GM12878 (cell line): ENCODE measurements around the gene CD99. TPM values are rescaled to one million over a fixed set of nuclear protein-coding genes. Genes with fewer than 3 reads are reported as not detected.

Source experiments
- ATAC-seq: fragments of 200-7000 bp; cut with Tn5 transposase; 3 replicates; pipeline ENCODE4 v1.9.1; 2020; ENCODE audit warnings: mild to moderate bottlenecking, moderate library complexity
- BruUV-seq: library from RNA; stranded (reverse); fragments of 400-500 nt; replicated peaks from 2 replicates; lab custom pipeline; 2021; lab: Mats Ljungman, UMichigan
- CTCF ChIA-PET: fragments of 300-600 bp; sonication (Branson Sonifier 250); formaldehyde crosslinking; extraction: SDS; loops from one replicate; lab custom pipeline; 2021; ENCODE audit warnings: inconsistent platforms; lab: Yijun Ruan, JAX
- POLR2A ChIA-PET: fragments of 350-600 bp; formaldehyde crosslinking; extraction: SDS; loops from one replicate; lab custom pipeline; 2021; ENCODE audit warnings: inconsistent platforms; lab: Charles Lee
- RAD21 ChIA-PET: fragments of 300-600 bp; sonication (Branson Sonifier 250); formaldehyde crosslinking; loops from one replicate; lab custom pipeline; 2023; ENCODE audit warnings: antibody characterized with exemption; ENCODE audit not compliant: unreplicated experiment; lab: Charles Lee
- SMC1A ChIA-PET: fragments of 300-600 bp; sonication (Branson Sonifier 250); formaldehyde crosslinking; loops from one replicate; lab custom pipeline; 2023; ENCODE audit not compliant: unreplicated experiment, uncharacterized antibody; lab: Charles Lee
- DNase-seq: peaks from one replicate; pipeline ENCODE4 v3.0.0-alpha.2; 2011; ENCODE audit warnings: low read depth, low spot score
- FAIRE-seq: peaks from 3 replicates; lab custom pipeline; 2011; peaks lifted over from hg19 to GRCh38; lab: Jason Lieb, UNC
- H2AFZ ChIP-seq: 2 replicates; pipeline ENCODE4 v1.6.0; 2011; ENCODE audit warnings: low read depth, low read length, control low read depth; ENCODE audit not compliant: control insufficient read depth
- H3K27ac ChIP-seq: 2 replicates; pipeline ENCODE4 v1.5.1; 2011; ENCODE audit warnings: control low read depth; ENCODE audit not compliant: control insufficient read depth, insufficient read depth
- H3K27me3 ChIP-seq, 2 experiments: replicated peaks in 1 of 2; 2 replicates each; pipeline versions ENCODE4 v1.6.0 to v1.6.1; 2011; ENCODE audit warnings: low read length in 1 of 2; ENCODE audit not compliant: control insufficient read depth in 2 of 2, insufficient read depth in 2 of 2
- H3K36me3 ChIP-seq, 2 experiments: 2 replicates each; pipeline ENCODE4 v1.5.1; 2011; ENCODE audit warnings: low read length in 1 of 2; ENCODE audit not compliant: control insufficient read depth in 2 of 2, insufficient read depth in 2 of 2
- H3K4me1 ChIP-seq: 2 replicates; pipeline ENCODE4 v1.6.1; 2011; ENCODE audit warnings: mild to moderate bottlenecking, low read length, moderate library complexity, mixed read lengths; ENCODE audit not compliant: control insufficient read depth, insufficient read depth
- H3K4me2 ChIP-seq: 2 replicates; pipeline ENCODE4 v1.6.0; 2011; ENCODE audit warnings: control low read depth; ENCODE audit not compliant: control insufficient read depth, insufficient read depth
- H3K4me3 ChIP-seq: fragments of 200-600 bp; sonication (generic); 2 replicates; pipeline ENCODE4 v1.5.1; 2016
- H3K79me2 ChIP-seq: 2 replicates; pipeline ENCODE4 v1.6.0; 2011; ENCODE audit warnings: low read length; ENCODE audit not compliant: control insufficient read depth, insufficient read depth
- H3K9ac ChIP-seq: 2 replicates; pipeline ENCODE4 v1.8.0; 2011; ENCODE audit warnings: low read length, control low read depth, mixed read lengths; ENCODE audit not compliant: control insufficient read depth, insufficient read depth
- H3K9me3 ChIP-seq: replicated peaks from 3 replicates; pipeline ENCODE4 v1.5.1; 2011; ENCODE audit warnings: mild to moderate bottlenecking, low read length; ENCODE audit not compliant: control insufficient read depth, insufficient read depth
- H4K20me1 ChIP-seq: 2 replicates; pipeline ENCODE4 v1.6.0; 2011; ENCODE audit not compliant: control insufficient read depth, insufficient read depth
- ATF2 ChIP-seq: IDR thresholded peaks from 2 replicates; pipeline ENCODE4 v1.6.1; 2012; ENCODE audit warnings: low read length, inconsistent platforms
- ATF3 ChIP-seq: IDR thresholded peaks from 2 replicates; pipeline ENCODE4 v1.6.1; 2011; ENCODE audit warnings: low read depth, mild to moderate bottlenecking, low read length, moderate library complexity, borderline replicate concordance; ENCODE audit errors: extremely low read depth
- CBX3 ChIP-seq: fragments of 200-600 bp; sonication (generic); IDR thresholded peaks from 2 replicates; pipeline ENCODE4 v1.6.1; 2016; ENCODE audit warnings: low read depth, borderline replicate concordance
- CREM ChIP-seq: IDR thresholded peaks from 2 replicates; pipeline ENCODE4 v1.6.1; 2014; ENCODE audit warnings: antibody characterized with exemption, low read depth
- NFYA ChIP-seq: IDR thresholded peaks from 2 replicates; pipeline ENCODE4 v1.6.1; 2011; ENCODE audit warnings: low read depth, mild to moderate bottlenecking, low read length, improper control_type of control experiment, borderline replicate concordance
- RBBP5 ChIP-seq: fragments of 200-600 bp; sonication (generic); conservative IDR thresholded peaks from 2 replicates; pipeline ENCODE4 v1.6.1; 2016
- RFX5 ChIP-seq: IDR thresholded peaks from 2 replicates; pipeline ENCODE4 v1.6.1; 2011; ENCODE audit warnings: low read depth, low read length, improper control_type of control experiment
- SMARCA5 ChIP-seq: fragments of 450-650 bp; IDR thresholded peaks from 2 replicates; pipeline ENCODE4 v1.6.1; 2017; ENCODE audit warnings: mild to moderate bottlenecking
- SMC3 ChIP-seq: IDR thresholded peaks from 2 replicates; pipeline ENCODE4 v1.6.1; 2011; ENCODE audit warnings: low read length, improper control_type of control experiment, borderline replicate concordance
- TCF12 ChIP-seq: IDR thresholded peaks from 2 replicates; pipeline ENCODE4 v1.6.1; 2011; ENCODE audit warnings: low read depth, mild to moderate bottlenecking, low read length
- TCF3 ChIP-seq: IDR thresholded peaks from 2 replicates; pipeline ENCODE4 v1.6.1; 2012; ENCODE audit warnings: low read depth, mild to moderate bottlenecking, low read length, borderline replicate concordance; ENCODE audit not compliant: insufficient read depth
- YY1 ChIP-seq: IDR thresholded peaks from 2 replicates; pipeline ENCODE4 v1.6.1; 2011; ENCODE audit warnings: low read depth, mild to moderate bottlenecking, low read length
- ZBTB4 ChIP-seq: fragments of 450-650 bp; formaldehyde crosslinking; IDR thresholded peaks from 2 replicates; pipeline ENCODE4 v1.4.0; 2022; ENCODE audit warnings: mild to moderate bottlenecking, moderate library complexity
- WGBS: methylation state at CpG from one replicate; pipeline ENCODE4 v1.1.6; 2016; ENCODE audit warnings: low lambda C conversion rate; ENCODE audit not compliant: insufficient replicate concordance, insufficient coverage; ENCODE audit errors: missing lambda C conversion rate; 5-methylcytosine and 5-hydroxymethylcytosine counted together
- in situ Hi-C: fragments of 300-500 bp; cut with MboI; formaldehyde crosslinking; loops from 9 replicates; pipeline ENCODE4 v1.14.3; 2018; ENCODE audit warnings: mixed read lengths
- intact Hi-C: fragments of 100-400 bp; cut with micrococcal nuclease; formaldehyde crosslinking; loops from one replicate; pipeline ENCODE4 v1.14.2; 2022; ENCODE audit not compliant: unreplicated experiment
- polyA plus RNA-seq, 11 experiments: library from polyadenylated mRNA; depleted of rRNA in 4 of 11; unstranded in 6 of 11; stranded (reverse) in 5 of 11; fragments of >200 nt; fragmentation: Nextera tagmentation in 4 of 11; fragmentation: Illumina TruSeq in 1 of 11; extraction: Ambion mirVana in 4 of 11; extraction: Trizol in 1 of 11; gene quantifications; 1 replicate in 1 of 11; 2 replicates in 10 of 11; pipeline versions ENCODE4 v1.2.1 to v1.2.3, GENCODE V29; 2011 to 2016; ENCODE audit warnings: inconsistent platforms in 2 of 11, missing spikeins in 2 of 11, low read depth in 1 of 11
- total RNA-seq, 4 experiments: library from RNA; depleted of rRNA in 3 of 4; stranded (reverse); fragments of >200 nt in 3 of 4; fragmentation: Illumina TruSeq in 1 of 4; extraction: Trizol in 1 of 4; gene quantifications; 2 replicates each; pipeline versions ENCODE4 v1.2.1 to v1.2.3, GENCODE V29; 2013 to 2021
- TF ChIP-seq, protein P1 (sequence below): fragments of 450-650 bp; IDR thresholded peaks from 2 replicates; pipeline ENCODE4 v1.6.1; 2016; ENCODE audit warnings: mild to moderate bottlenecking

CD99 gene
- total and polyA plus RNA-seq, 10 of the 15 experiments (the other 5 are each of a cell fraction or from before 2014, with no cell fraction given): 24.8 to 242 (median 158) TPM

DNA sequence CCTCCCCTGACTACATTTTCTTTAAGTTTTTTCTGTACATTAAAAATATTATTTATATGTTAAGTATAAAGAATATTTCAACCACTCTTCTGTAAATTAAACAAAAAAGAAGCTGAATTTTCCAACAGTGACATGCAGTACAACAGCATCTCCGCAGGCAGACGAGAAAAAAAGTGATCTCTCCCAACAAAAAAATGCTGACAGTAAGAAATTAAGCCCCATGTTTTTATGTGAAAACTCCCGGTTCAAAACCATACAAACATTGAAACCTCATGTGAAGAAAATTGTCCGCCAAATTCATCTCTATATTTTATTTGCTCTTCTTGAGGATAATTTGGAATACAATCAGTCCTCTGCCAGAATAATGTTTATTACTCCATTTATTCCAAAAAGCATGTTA, 20.1 kb upstream of the CD99 start:
- Histone ChIP-seq H3K27ac (no peak overlapping the region), H3K27me3 (no peaks in the 10 kb centered on the region), H3K4me2 (no peak overlapping the region), H2AFZ (no peak overlapping the region), H4K20me1 (no peaks in the 10 kb centered on the region), H3K4me1 (no peaks in the 10 kb centered on the region), H3K4me3 (no peak overlapping the region), H3K36me3 (no peaks in the 10 kb centered on the region), H3K9me3 (no peaks in the 10 kb centered on the region), H3K9ac (no peak overlapping the region), H3K79me2 (no peaks in the 10 kb centered on the region)
- no TSS peak for BruUV-seq
- DNase-seq: no peak
- ChIA-PET POLR2A (no interaction called here), CTCF (no interaction called here), RAD21 (no interaction called here), SMC1A (no interaction called here)
- TF ChIP-seq NFYA (no peak), ATF3 (no peak), RFX5 (no peak), YY1 (no peak), TCF3 (no peak), CBX3 (no peak), RBBP5 (no peak), SMC3 (no peak), ATF2 (no peak), CREM (no peak), ZBTB4 (CRISPR knock-in tag) (no peak), TCF12 (no peak), SMARCA5 (no peak)
- TF ChIP-seq, protein P1, sequence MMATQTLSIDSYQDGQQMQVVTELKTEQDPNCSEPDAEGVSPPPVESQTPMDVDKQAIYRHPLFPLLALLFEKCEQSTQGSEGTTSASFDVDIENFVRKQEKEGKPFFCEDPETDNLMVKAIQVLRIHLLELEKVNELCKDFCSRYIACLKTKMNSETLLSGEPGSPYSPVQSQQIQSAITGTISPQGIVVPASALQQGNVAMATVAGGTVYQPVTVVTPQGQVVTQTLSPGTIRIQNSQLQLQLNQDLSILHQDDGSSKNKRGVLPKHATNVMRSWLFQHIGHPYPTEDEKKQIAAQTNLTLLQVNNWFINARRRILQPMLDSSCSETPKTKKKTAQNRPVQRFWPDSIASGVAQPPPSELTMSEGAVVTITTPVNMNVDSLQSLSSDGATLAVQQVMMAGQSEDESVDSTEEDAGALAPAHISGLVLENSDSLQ: no peak
- ATAC-seq: no peak
- no peak for FAIRE-seq
- WGBS: 67% methylated on average over 4 of the region's 4 CpGs
- in situ Hi-C loops: no loop called here
- intact Hi-C loops: no loop called here
